ENCODE results near the gene DDIT4. TPM values are rescaled to one million over a fixed set of nuclear protein-coding genes. Genes with fewer than 3 reads are reported as not detected.
A peak's percentile ranks its signal among the peaks of the same experiment; 100 is the strongest.

Gene DDIT4
- total and polyA plus RNA-seq, 4 donors: 55.9 to 126 (median 100) TPM

DNA sequence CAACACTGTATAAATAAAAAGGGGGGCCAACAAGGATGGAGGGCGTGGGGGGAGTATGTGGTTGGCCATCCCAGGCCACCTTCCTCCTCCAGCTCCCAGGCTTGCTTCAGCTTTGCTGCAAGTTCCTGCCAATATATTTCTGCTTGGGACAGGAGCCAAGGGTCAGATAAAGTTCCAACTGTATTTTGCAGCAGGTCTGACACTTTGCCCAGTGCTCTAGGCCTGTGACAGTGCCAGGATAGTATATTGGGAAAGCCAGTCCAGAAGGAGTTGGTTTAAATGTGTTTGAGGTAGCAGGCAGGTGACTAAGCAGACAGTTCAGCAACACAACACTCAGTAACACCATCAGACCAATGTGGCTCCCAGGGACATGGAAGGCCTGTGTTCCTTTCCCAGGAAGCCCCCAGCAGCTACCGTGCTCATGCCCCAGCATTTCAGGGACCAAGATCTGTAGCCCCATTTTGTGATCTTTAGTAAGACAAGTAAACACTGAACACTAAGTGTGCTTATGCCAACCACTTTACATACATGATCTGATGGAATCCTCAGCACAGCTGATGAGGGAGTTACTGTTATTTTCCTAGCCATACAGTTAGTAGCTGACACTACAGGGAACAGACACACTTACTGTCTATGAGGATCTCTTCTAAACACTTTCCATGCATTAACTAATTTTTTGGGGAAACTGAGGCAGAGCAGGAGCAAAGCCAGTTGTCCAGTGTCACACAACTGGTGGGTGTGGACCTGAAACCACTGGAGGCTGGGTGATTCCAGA lies 42.1 kb downstream of the DDIT4 start:
- WGBS, 2 donors: 8 to 9% methylated on average over 2 of the region's 2 CpGs
- Histone ChIP-seq H3K27me3 (ENCODE audit: control insufficient read depth in 1 of 2, insufficient read depth in 2 of 2, low read length in 1 of 2) (no peaks in the 10 kb centered on the region), H3K4me1 (ENCODE audit: control insufficient read depth in 1 of 2, insufficient read depth in 2 of 2, low read length in 2 of 2) (peaks cover 0 to 4% of the 10 kb centered on the region in 2 donors), H3K4me3 (ENCODE audit: low read length in 2 of 2) (no peak overlapping the region), H3K36me3 (ENCODE audit: control insufficient read depth in 1 of 2, insufficient read depth in 2 of 2, low read length in 1 of 2) (no peaks in the 10 kb centered on the region), H3K9me3 (ENCODE audit: control insufficient read depth, low read length) (no peaks in the 10 kb centered on the region), H3K27ac (ENCODE audit: low read depth in 1 of 2, low read length in 2 of 2) (peak overlapping the region in 1 of 2 donors; percentile 19)
- intact Hi-C loops (cut with DNase I): no loop called here
- DNase-seq (peak in 1 of 2 donors; percentile 77), ATAC-seq (ENCODE audit: low FRiP score) (peak; percentile 30)

DNA sequence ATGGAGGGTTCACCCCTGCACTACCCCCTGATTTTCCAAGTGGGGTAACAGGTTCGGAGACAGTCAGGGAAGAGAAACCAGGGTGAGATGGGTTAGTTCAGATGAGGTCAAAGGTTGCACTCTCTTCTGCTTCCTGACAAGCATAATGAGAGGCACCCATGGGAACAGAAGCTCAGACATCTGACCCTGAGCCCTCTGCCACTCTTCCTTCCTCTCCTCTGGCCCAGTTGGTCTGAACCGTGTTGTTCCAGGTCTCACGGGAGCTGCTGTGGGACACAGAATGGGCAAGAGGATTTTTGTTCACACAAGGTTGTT lies 42.6 kb downstream of the DDIT4 start:
- no peaks in the 10 kb centered on the region for H3K9me3 ChIP-seq (ENCODE audit: control insufficient read depth, low read length)
- H3K27ac ChIP-seq (ENCODE audit: low read depth in 1 of 2, low read length in 2 of 2): no peak overlapping the region
- DNase-seq (no peak), ATAC-seq (ENCODE audit: low FRiP score) (no peak)
- H3K4me3 ChIP-seq (ENCODE audit: low read length in 2 of 2): no peak overlapping the region
- WGBS, 2 donors: 63 to 70% methylated on average over 3 of the region's 3 CpGs
- no peaks in the 10 kb centered on the region for H3K27me3 ChIP-seq (ENCODE audit: control insufficient read depth in 1 of 2, insufficient read depth in 2 of 2, low read length in 1 of 2)
- H3K36me3 ChIP-seq (ENCODE audit: control insufficient read depth in 1 of 2, insufficient read depth in 2 of 2, low read length in 1 of 2): no peaks in the 10 kb centered on the region
- intact Hi-C loops (cut with DNase I): no loop called here
- H3K4me1 ChIP-seq (ENCODE audit: control insufficient read depth in 1 of 2, insufficient read depth in 2 of 2, low read length in 2 of 2): peaks cover 0 to 4% of the 10 kb centered on the region in 2 donors

DNA sequence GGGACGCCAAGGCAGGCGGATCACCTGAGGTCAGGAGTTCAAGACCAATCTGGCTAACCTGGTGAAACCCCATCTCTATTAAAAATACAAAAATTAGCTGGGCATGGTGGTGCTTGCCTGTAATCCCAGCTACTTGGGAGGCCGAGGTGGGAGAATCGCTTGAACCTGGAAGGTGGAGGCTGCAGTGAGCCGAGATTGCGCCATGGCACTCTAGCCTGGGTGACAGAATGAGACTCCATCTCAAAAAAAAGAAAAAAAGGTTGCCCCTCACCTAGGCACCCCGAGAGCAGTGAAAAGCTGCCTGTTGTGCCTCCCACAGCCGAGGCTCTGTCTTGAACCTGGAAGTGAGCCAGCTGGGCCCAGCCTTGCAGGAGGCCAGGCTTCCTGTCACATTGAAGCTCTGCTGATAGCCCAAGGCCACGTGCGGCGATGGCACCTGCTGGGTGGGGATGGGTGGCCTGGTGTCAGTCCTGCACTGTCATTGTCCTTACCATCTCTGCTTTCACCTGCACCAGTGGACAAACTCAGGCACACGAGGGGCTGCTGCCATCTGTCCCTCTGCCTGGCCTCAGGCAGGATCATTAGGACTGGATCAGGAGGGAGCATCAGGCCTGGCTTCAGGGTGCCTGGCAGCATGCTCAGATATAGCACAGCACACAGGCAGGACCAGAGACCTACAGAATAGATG lies 43.2 kb downstream of the DDIT4 start:
- WGBS, 2 donors: 83 to 88% methylated on average over 12 of the region's 12 CpGs
- Histone ChIP-seq H3K27me3 (ENCODE audit: control insufficient read depth in 1 of 2, insufficient read depth in 2 of 2, low read length in 1 of 2) (no peaks in the 10 kb centered on the region), H3K27ac (ENCODE audit: low read depth in 1 of 2, low read length in 2 of 2) (no peak overlapping the region), H3K36me3 (ENCODE audit: control insufficient read depth in 1 of 2, insufficient read depth in 2 of 2, low read length in 1 of 2) (no peaks in the 10 kb centered on the region), H3K9me3 (ENCODE audit: control insufficient read depth, low read length) (no peaks in the 10 kb centered on the region), H3K4me3 (ENCODE audit: low read length in 2 of 2) (no peak overlapping the region), H3K4me1 (ENCODE audit: control insufficient read depth in 1 of 2, insufficient read depth in 2 of 2, low read length in 2 of 2) (peaks cover 0 to 4% of the 10 kb centered on the region in 2 donors)
- peak in 1 of 2 donors; percentile 83 for DNase-seq
- intact Hi-C loops (cut with DNase I): no loop called here
- no peak for ATAC-seq (ENCODE audit: low FRiP score)

DNA sequence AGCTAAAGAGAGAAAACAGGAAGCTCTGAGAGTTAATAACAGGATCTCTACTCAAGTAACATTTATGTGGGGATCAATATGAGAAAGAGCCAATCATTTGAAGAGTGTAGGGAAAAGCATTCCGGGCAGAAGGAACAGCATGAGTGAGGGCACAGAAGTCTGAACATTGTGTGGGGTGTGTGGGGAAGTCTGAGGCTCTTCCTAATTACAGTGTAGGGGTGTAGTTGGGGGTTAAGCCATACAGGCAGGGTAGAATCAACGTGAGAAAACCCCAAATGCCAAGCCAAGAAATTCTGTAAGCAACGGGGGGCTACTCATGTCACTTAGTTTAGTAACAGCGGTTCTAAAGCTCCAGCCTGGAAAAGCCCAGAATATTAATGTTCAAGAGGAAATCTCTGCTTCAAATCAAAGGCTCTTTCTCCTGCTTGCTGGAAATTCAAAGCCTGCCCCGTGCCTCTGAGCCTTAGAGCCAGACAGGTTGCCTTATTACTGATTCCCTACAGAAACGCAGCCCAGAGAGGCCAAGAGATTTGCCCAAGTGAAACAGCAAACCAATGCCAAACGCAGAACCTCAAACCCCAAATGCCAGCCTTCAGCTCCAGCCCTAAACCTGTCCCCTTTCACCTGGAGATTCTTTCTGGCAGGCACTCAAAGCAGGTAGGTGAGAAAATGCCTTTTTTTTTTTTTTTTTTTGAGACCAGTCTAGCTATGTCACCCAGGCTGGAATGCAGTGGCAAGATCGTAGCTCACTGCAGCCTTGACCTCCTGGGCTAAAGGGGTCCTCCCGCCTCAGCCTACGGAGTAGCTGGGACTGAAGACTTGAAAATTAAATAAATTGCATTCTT lies 44.9 kb downstream of the DDIT4 start:
- peaks cover 0 to 4% of the 10 kb centered on the region in 2 donors for H3K4me1 ChIP-seq (ENCODE audit: control insufficient read depth in 1 of 2, insufficient read depth in 2 of 2, low read length in 2 of 2)
- intact Hi-C loops (cut with DNase I): no loop called here
- DNase-seq (no peak), ATAC-seq (ENCODE audit: low FRiP score) (no peak)
- 84 to 88% methylated on average over 10 of the region's 10 CpGs for WGBS, 2 donors
- H3K9me3 ChIP-seq (ENCODE audit: control insufficient read depth, low read length): no peaks in the 10 kb centered on the region
- H3K27ac ChIP-seq (ENCODE audit: low read depth in 1 of 2, low read length in 2 of 2): no peak overlapping the region
- H3K36me3 ChIP-seq (ENCODE audit: control insufficient read depth in 1 of 2, insufficient read depth in 2 of 2, low read length in 1 of 2): no peaks in the 10 kb centered on the region
- H3K27me3 ChIP-seq (ENCODE audit: control insufficient read depth in 1 of 2, insufficient read depth in 2 of 2, low read length in 1 of 2): no peaks in the 10 kb centered on the region
- H3K4me3 ChIP-seq (ENCODE audit: low read length in 2 of 2): no peak overlapping the region

DNA sequence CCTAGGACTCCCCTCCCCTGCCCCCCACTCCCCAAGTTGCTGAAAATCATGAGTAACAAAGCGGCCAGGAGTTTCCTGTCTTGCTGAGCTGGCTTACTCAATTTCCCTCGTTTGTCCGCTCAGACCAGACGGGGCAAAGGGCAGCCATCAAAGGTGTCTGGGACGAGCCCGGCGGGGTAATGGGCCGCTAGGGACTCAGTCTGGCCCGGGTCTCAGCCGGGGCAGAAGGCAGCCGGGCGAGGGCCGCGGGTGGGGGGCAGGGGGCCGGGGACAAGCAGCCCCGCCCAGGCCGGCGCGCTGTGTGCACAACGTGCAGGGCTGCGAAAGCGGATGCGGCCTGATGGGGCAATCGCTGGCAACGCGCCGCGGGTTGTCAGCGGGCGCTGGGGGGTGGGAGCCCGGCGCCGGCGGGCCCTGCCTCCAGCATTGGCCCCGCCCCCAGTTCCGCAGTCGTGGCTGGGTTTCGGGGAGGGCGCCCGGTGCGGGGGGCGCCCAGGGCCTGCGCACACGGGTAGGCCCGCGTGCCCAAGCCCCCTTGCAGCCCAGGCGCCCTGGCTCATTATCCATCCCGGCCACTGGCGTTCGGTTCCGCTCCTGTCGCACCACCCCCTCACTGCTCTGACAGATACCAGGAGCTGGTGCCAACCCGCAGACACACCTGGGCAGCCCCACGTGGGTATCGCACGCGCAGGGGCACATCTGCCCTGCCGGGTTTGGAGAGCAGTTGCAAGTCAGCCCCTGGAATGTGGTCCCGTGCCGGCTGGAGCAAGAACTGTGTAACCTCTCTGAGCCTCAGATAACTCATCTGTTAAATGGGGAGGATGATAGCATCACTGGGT lies 45.9 kb downstream of the DDIT4 start:
- peak; percentile 91 for ATAC-seq (ENCODE audit: low FRiP score)
- H3K4me3 ChIP-seq (ENCODE audit: low read length in 2 of 2): peak overlapping the region in 1 of 2 donors; percentile 38
- H3K36me3 ChIP-seq (ENCODE audit: control insufficient read depth in 1 of 2, insufficient read depth in 2 of 2, low read length in 1 of 2): no peaks in the 10 kb centered on the region
- peaks cover 0 to 4% of the 10 kb centered on the region in 2 donors for H3K4me1 ChIP-seq (ENCODE audit: control insufficient read depth in 1 of 2, insufficient read depth in 2 of 2, low read length in 2 of 2)
- no peaks in the 10 kb centered on the region for H3K27me3 ChIP-seq (ENCODE audit: control insufficient read depth in 1 of 2, insufficient read depth in 2 of 2, low read length in 1 of 2)
- H3K27ac ChIP-seq (ENCODE audit: low read depth in 1 of 2, low read length in 2 of 2): no peak overlapping the region
- H3K9me3 ChIP-seq (ENCODE audit: control insufficient read depth, low read length): no peaks in the 10 kb centered on the region
- peak; percentile 97 for DNase-seq
- intact Hi-C loops (cut with DNase I): no loop called here
- 2% methylated on average over 49 to 60 of the region's 60 CpGs for WGBS, 2 donors

DNA sequence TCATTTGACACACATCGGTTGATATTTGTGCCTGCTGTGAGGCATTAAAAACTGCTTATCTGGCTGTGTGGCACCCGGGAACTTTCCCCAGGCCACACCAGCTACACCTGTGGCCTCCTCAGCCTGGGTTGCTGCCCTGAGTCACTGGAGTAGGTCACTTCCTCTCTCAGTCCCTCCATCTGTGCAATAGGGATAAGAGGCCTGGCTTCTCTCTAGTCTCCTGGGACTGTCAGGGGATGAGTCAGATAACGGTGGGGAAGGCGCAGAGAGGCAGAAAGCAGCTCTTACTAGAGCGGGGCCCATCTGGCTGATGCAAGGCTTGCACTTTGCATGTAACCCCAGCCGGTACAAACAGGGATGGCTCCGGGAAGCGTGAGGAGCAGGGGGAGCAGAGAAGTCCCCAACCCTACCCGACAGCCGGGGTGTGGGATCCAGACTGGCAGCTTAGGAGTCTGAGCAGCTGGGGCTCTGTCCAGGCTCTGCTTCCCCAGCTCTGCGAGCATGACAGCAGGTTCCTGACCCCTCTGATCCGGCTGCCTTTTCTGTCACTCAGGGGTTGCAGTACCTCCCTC lies 47.0 kb downstream of the DDIT4 start:
- 65 to 70% methylated on average over 12 of the region's 12 CpGs for WGBS, 2 donors
- peak; percentile 80 to 83 for DNase-seq
- intact Hi-C loops (cut with DNase I): no loop called here
- Histone ChIP-seq H3K9me3 (ENCODE audit: control insufficient read depth, low read length) (no peaks in the 10 kb centered on the region), H3K27ac (ENCODE audit: low read depth in 1 of 2, low read length in 2 of 2) (peak overlapping the region in 1 of 2 donors; percentile 26), H3K27me3 (ENCODE audit: control insufficient read depth in 1 of 2, insufficient read depth in 2 of 2, low read length in 1 of 2) (no peaks in the 10 kb centered on the region), H3K36me3 (ENCODE audit: control insufficient read depth in 1 of 2, insufficient read depth in 2 of 2, low read length in 1 of 2) (no peaks in the 10 kb centered on the region), H3K4me3 (ENCODE audit: low read length in 2 of 2) (no peak overlapping the region), H3K4me1 (ENCODE audit: control insufficient read depth in 1 of 2, insufficient read depth in 2 of 2, low read length in 2 of 2) (peaks cover 0 to 2% of the 10 kb centered on the region in 2 donors)
- peak; percentile 69 for ATAC-seq (ENCODE audit: low FRiP score)

DNA sequence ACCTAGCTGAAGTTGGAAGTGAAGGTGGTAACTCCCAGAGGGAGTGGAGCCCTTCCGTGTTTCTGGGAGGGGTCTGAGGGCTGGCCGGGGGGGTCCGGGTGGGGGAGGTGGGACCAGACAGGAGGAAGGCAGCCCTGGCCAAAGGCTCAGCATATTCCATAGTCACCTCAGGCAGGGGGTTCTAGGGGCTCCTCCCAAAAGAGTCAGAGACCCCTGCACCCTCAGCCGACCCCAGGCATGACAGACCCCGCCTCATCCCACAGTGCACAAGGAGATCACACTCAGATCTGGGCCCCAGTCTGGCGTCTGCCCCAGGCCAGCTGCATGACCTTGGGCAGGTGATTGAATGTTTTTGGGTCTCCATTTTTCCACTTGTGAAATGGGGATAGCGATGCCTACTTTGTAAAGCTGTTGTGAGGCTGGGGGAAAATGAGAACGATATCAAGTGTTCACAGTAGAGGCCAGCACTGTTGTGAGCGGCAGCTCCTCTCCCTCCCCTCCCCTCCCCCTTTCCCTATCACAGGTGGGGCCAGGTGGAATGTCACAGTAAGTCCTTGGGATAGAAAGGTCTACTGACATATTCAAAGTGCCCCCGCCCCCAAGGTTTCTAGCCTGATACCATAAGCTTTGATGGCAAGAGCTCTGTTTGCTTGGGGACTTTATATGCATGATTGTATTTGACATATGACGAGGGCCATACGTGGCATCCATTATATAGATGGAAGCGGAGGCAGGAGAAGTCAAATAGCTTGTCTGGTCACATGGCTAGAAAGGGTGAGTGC lies 47.7 kb downstream of the DDIT4 start:
- Histone ChIP-seq H3K4me3 (ENCODE audit: low read length in 2 of 2) (no peak overlapping the region), H3K27ac (ENCODE audit: low read depth in 1 of 2, low read length in 2 of 2) (no peak overlapping the region), H3K27me3 (ENCODE audit: control insufficient read depth in 1 of 2, insufficient read depth in 2 of 2, low read length in 1 of 2) (no peaks in the 10 kb centered on the region), H3K4me1 (ENCODE audit: control insufficient read depth in 1 of 2, insufficient read depth in 2 of 2, low read length in 2 of 2) (peaks cover 0 to 2% of the 10 kb centered on the region in 2 donors), H3K9me3 (ENCODE audit: control insufficient read depth, low read length) (no peaks in the 10 kb centered on the region), H3K36me3 (ENCODE audit: control insufficient read depth in 1 of 2, insufficient read depth in 2 of 2, low read length in 1 of 2) (no peaks in the 10 kb centered on the region)
- no peak for ATAC-seq (ENCODE audit: low FRiP score)
- no peak for DNase-seq
- intact Hi-C loops (cut with DNase I): no loop called here
- WGBS, 2 donors: 87 to 90% methylated on average over 13 of the region's 13 CpGs
